T-helper 2 cell treated with Interferon-gamma antibody and Interleukin-4, amounts not matched to agents 5 μg/mL and 100 μg/mL, for 36 hours (primary cell): ENCODE measurements around the gene POU2F1.

Experiments
- DNase-seq: peaks from one replicate; pipeline ENCODE4 v3.0.0; 2021; ENCODE audit warnings: low spot score
- H3K27ac Mint-ChIP-seq: one replicate; pipeline ENCODE4 v1.8.0; 2021; ENCODE audit warnings: mild to moderate bottlenecking, mixed read lengths
- H3K27me3 Mint-ChIP-seq: one replicate; pipeline ENCODE4 v1.8.0; 2021; ENCODE audit warnings: low read depth, mixed read lengths
- H3K36me3 Mint-ChIP-seq: one replicate; pipeline ENCODE4 v1.8.0; 2021; ENCODE audit warnings: low read depth, mixed read lengths
- H3K4me1 Mint-ChIP-seq: one replicate; pipeline ENCODE4 v1.8.0; 2021; ENCODE audit warnings: low read depth, mixed read lengths
- H3K4me3 Mint-ChIP-seq: one replicate; pipeline ENCODE4 v1.8.0; 2022; ENCODE audit warnings: mild to moderate bottlenecking, moderate library complexity, mixed read lengths
- H3K9me3 Mint-ChIP-seq: one replicate; pipeline ENCODE4 v1.8.0; 2021; ENCODE audit warnings: mixed read lengths

The POU2F1 gene

GRCh38 chr1:167220537-167221125, at the start of gene POU2F1:
POU2F1 (plus strand) TSS chr1:167220886; CDS start chr1:167220898, 12 bp downstream.
- Mint-ChIP-seq H3K4me1 (peaks cover 29% of the 10 kb centered on the region), H3K36me3 (peaks cover 1% of the 10 kb centered on the region), H3K4me3 (peak within 1 kb of the TSS; percentile 87), H3K9me3 (no peaks in the 10 kb centered on the region), H3K27ac (peak within 1 kb of the TSS; percentile 97), H3K27me3 (no peaks in the 10 kb centered on the region)
- peak; percentile 98 for DNase-seq

- no peak overlapping the region for H3K27ac Mint-ChIP-seq
- DNase-seq = no peak
- no peak overlapping the region for H3K4me3 Mint-ChIP-seq
- no peaks in the 10 kb centered on the region for H3K36me3 Mint-ChIP-seq
- no peaks in the 10 kb centered on the region for H3K4me1 Mint-ChIP-seq
- no peaks in the 10 kb centered on the region for H3K9me3 Mint-ChIP-seq
- peaks cover 36% of the 10 kb centered on the region for H3K27me3 Mint-ChIP-seq
Observed at GRCh38 chr1:167171286-167171929, 49.3 kb upstream of the POU2F1 start.

GRCh38 chr1:167173516-167174184, 47.0 kb upstream of the POU2F1 start:
- no peak for DNase-seq
- H3K4me1 Mint-ChIP-seq = no peaks in the 10 kb centered on the region
- H3K4me3 Mint-ChIP-seq = no peak overlapping the region
- H3K36me3 Mint-ChIP-seq = no peaks in the 10 kb centered on the region
- H3K27me3 Mint-ChIP-seq = peaks cover 24% of the 10 kb centered on the region
- H3K27ac Mint-ChIP-seq = no peak overlapping the region
- no peaks in the 10 kb centered on the region for H3K9me3 Mint-ChIP-seq

- no peak overlapping the region for H3K27ac Mint-ChIP-seq
- H3K4me3 Mint-ChIP-seq = no peak overlapping the region
- no peaks in the 10 kb centered on the region for H3K4me1 Mint-ChIP-seq
- peaks cover 14% of the 10 kb centered on the region for H3K27me3 Mint-ChIP-seq
- no peaks in the 10 kb centered on the region for H3K9me3 Mint-ChIP-seq
- H3K36me3 Mint-ChIP-seq = no peaks in the 10 kb centered on the region
- no peak for DNase-seq
Observed at GRCh38 chr1:167175901-167176300, 44.8 kb upstream of the POU2F1 start.

GRCh38 chr1:167178831-167179230, 41.9 kb upstream of the POU2F1 start:
- no peak for DNase-seq
- Mint-ChIP-seq H3K36me3 (no peaks in the 10 kb centered on the region), H3K27me3 (peaks cover 6% of the 10 kb centered on the region), H3K4me3 (no peak overlapping the region), H3K9me3 (no peaks in the 10 kb centered on the region), H3K4me1 (no peaks in the 10 kb centered on the region), H3K27ac (no peak overlapping the region)

GRCh38 chr1:167182571-167183320, 37.9 kb upstream of the POU2F1 start:
- no peak overlapping the region for H3K4me3 Mint-ChIP-seq
- no peaks in the 10 kb centered on the region for H3K9me3 Mint-ChIP-seq
- no peak overlapping the region for H3K27ac Mint-ChIP-seq
- DNase-seq = no peak
- no peaks in the 10 kb centered on the region for H3K36me3 Mint-ChIP-seq
- no peaks in the 10 kb centered on the region for H3K27me3 Mint-ChIP-seq
- no peaks in the 10 kb centered on the region for H3K4me1 Mint-ChIP-seq

GRCh38 chr1:167184081-167184480, 36.6 kb upstream of the POU2F1 start:
- no peak for DNase-seq
- Mint-ChIP-seq H3K27me3 (peaks cover 2% of the 10 kb centered on the region), H3K27ac (no peak overlapping the region), H3K4me1 (no peaks in the 10 kb centered on the region), H3K4me3 (no peak overlapping the region), H3K9me3 (no peaks in the 10 kb centered on the region), H3K36me3 (no peaks in the 10 kb centered on the region)

- H3K27ac Mint-ChIP-seq = no peak overlapping the region
- H3K9me3 Mint-ChIP-seq = no peaks in the 10 kb centered on the region
- peaks cover 3% of the 10 kb centered on the region for H3K27me3 Mint-ChIP-seq
- H3K4me3 Mint-ChIP-seq = no peak overlapping the region
- H3K36me3 Mint-ChIP-seq = no peaks in the 10 kb centered on the region
- H3K4me1 Mint-ChIP-seq = no peaks in the 10 kb centered on the region
- no peak for DNase-seq
Observed at GRCh38 chr1:167185062-167185461, 35.6 kb upstream of the POU2F1 start.

- Mint-ChIP-seq H3K36me3 (no peaks in the 10 kb centered on the region), H3K4me3 (no peak overlapping the region), H3K27ac (no peak overlapping the region), H3K4me1 (no peaks in the 10 kb centered on the region), H3K9me3 (no peaks in the 10 kb centered on the region), H3K27me3 (peaks cover 6% of the 10 kb centered on the region)
- DNase-seq = no peak
Observed at GRCh38 chr1:167185974-167186657, 34.6 kb upstream of the POU2F1 start.

GRCh38 chr1:167186771-167187170, 33.9 kb upstream of the POU2F1 start:
- H3K4me3 Mint-ChIP-seq = no peak overlapping the region
- no peak overlapping the region for H3K27ac Mint-ChIP-seq
- H3K27me3 Mint-ChIP-seq = peaks cover 6% of the 10 kb centered on the region
- no peaks in the 10 kb centered on the region for H3K4me1 Mint-ChIP-seq
- no peaks in the 10 kb centered on the region for H3K36me3 Mint-ChIP-seq
- DNase-seq = no peak
- no peaks in the 10 kb centered on the region for H3K9me3 Mint-ChIP-seq

- Mint-ChIP-seq H3K36me3 (no peaks in the 10 kb centered on the region), H3K4me1 (no peaks in the 10 kb centered on the region), H3K4me3 (no peak overlapping the region), H3K27me3 (peaks cover 14% of the 10 kb centered on the region), H3K9me3 (no peaks in the 10 kb centered on the region), H3K27ac (no peak overlapping the region)
- DNase-seq = no peak
Observed at GRCh38 chr1:167190747-167191237, 29.9 kb upstream of the POU2F1 start.

- no peak overlapping the region for H3K27ac Mint-ChIP-seq
- no peaks in the 10 kb centered on the region for H3K9me3 Mint-ChIP-seq
- peaks cover 14% of the 10 kb centered on the region for H3K27me3 Mint-ChIP-seq
- no peak for DNase-seq
- H3K4me1 Mint-ChIP-seq = peaks cover 1% of the 10 kb centered on the region
- no peaks in the 10 kb centered on the region for H3K36me3 Mint-ChIP-seq
- H3K4me3 Mint-ChIP-seq = no peak overlapping the region
Observed at GRCh38 chr1:167191958-167192357, 28.7 kb upstream of the POU2F1 start.

- Mint-ChIP-seq H3K4me3 (no peak overlapping the region), H3K27ac (no peak overlapping the region), H3K36me3 (no peaks in the 10 kb centered on the region), H3K9me3 (no peaks in the 10 kb centered on the region), H3K27me3 (peaks cover 12% of the 10 kb centered on the region), H3K4me1 (peaks cover 4% of the 10 kb centered on the region)
- no peak for DNase-seq
Observed at GRCh38 chr1:167194182-167194581, 26.5 kb upstream of the POU2F1 start.
